Dendritic cell treated with granulocyte-macrophage colony-stimulating factor and Interleukin-4, amounts not matched to agents 40 ng/mL and 50 ng/mL, for 4 days (primary cell): Measurements from ENCODE around the gene BTBD18.

Experiments
- H3K27ac Mint-ChIP-seq: one replicate; pipeline ENCODE4 v1.8.0; 2022; ENCODE audit warnings: mild to moderate bottlenecking, mixed read lengths
- H3K27me3 Mint-ChIP-seq: one replicate; pipeline ENCODE4 v1.8.0; 2022; ENCODE audit warnings: mild to moderate bottlenecking, mixed read lengths
- H3K36me3 Mint-ChIP-seq: one replicate; pipeline ENCODE4 v1.8.0; 2022; ENCODE audit warnings: low read depth, mixed read lengths
- H3K4me1 Mint-ChIP-seq: one replicate; pipeline ENCODE4 v1.8.0; 2022; ENCODE audit warnings: low read depth, mixed read lengths
- H3K4me3 Mint-ChIP-seq: one replicate; pipeline ENCODE4 v1.8.0; 2022; ENCODE audit warnings: mild to moderate bottlenecking, moderate library complexity, mixed read lengths
- H3K9me3 Mint-ChIP-seq: one replicate; pipeline ENCODE4 v1.8.0; 2022; ENCODE audit warnings: mixed read lengths
- intact Hi-C: fragments of 100-400 bp; cut with micrococcal nuclease; formaldehyde crosslinking; loops from one replicate; pipeline ENCODE4 v1.15.0; 2022

BTBD18 gene, protein sequence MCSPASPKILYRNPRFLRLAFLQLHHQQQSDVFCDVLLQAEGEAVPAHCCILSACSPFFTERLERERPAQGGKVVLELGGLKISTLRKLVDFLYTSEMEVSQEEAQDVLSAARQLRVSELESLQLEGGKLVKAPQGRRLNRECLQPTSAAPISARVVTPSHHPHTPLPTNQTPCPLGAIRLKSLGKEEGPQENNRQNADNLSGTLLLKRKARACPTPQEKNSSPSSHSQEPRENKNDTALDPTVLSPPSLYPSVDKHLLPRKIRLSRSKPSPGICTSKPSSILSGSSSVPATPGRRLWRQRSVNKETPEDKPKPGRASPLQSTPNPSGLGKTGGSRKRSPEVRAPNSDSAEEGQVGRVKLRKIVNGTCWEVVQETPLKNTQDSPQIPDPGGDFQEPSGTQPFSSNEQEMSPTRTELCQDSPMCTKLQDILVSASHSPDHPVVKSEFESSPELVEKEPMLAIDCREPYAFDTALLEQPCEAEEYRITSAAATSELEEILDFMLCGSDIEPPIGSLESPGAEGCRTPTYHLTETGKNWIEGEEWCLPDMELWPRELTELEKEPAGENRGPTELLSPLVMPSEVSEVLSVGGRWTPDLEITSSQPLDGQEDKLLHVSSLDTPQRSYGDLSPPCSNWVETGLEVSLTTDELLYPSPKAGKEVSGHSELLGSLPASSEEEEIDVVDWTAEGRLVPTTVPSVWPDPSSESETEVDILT

GRCh38 chr11:57751676-57752253, at the start of gene BTBD18:
Gene BTBD18, minus strand, starts transcription at chr11:57751819. Its CDS starts 631 bp downstream, at chr11:57751188.
- Mint-ChIP-seq H3K4me3 (no peak within 1 kb of the TSS), H3K9me3 (no peaks in the 10 kb centered on the region), H3K4me1 (peaks cover 6% of the 10 kb centered on the region), H3K36me3 (peaks cover 10% of the 10 kb centered on the region), H3K27me3 (no peaks in the 10 kb centered on the region), H3K27ac (no peak within 1 kb of the TSS)
- intact Hi-C loops: loop anchor here (1.0 to 10.0 kb wide), 2 partner anchors 49 to 773 kb away; no protein-coding TSS in a partner anchor

GRCh38 chr11:57801183-57801485, 49.5 kb upstream of the BTBD18 start:
- H3K27ac Mint-ChIP-seq: peak overlapping the region; percentile 60
- H3K36me3 Mint-ChIP-seq: peaks cover 75% of the 10 kb centered on the region
- H3K27me3 Mint-ChIP-seq: no peaks in the 10 kb centered on the region
- peaks cover 37% of the 10 kb centered on the region for H3K4me1 Mint-ChIP-seq
- no peak overlapping the region for H3K4me3 Mint-ChIP-seq
- intact Hi-C loops: loop anchor here (2.0 kb wide), 1 partner anchor 88 kb away; the partner anchor contains the start of genes MED19 and TMX2
- no peaks in the 10 kb centered on the region for H3K9me3 Mint-ChIP-seq

DNA sequence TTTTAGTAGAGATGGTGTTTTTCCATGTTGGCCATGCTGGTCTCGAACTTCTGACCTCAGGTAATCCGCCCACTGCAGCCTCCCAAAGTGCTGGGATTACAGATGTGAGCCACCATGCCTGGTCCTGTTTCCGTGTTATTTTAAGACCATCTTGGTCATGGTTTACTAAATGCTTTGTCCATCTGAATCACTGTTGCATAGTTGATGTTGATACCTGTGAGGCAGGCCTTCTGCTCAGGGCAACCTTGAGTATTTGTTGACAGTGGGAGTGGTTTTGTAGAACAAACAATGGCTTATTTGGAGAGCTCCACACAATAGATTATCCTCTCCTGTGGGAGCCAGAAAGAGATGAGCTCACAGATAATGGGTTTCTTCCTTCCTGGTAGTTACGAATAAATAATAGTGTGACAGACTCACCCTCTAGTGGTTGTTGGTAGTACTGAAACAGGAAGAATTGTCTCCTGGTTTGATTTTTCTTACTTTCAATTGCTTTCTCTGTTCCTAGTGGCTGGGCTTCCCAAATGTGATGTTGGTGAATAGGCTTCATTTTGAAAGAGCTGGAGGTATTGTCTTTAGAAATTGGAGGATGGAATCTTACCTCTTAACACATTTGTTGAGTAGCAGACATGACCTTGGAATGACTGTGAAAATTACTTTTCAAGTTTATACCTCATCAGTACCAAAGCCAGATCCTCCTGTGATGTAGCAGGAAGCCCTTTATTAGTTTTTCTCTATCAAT, 49.0 kb upstream of the BTBD18 start:
- H3K27ac Mint-ChIP-seq: peak overlapping the region; percentile 60
- peaks cover 75% of the 10 kb centered on the region for H3K36me3 Mint-ChIP-seq
- H3K4me1 Mint-ChIP-seq: peaks cover 41% of the 10 kb centered on the region
- no peaks in the 10 kb centered on the region for H3K9me3 Mint-ChIP-seq
- intact Hi-C loops: loop anchor here (1.0 to 2.0 kb wide), 3 partner anchors 43 to 88 kb away; partner anchors contain the start of genes BTBD18, MED19 and TMX2
- no peaks in the 10 kb centered on the region for H3K27me3 Mint-ChIP-seq
- no peak overlapping the region for H3K4me3 Mint-ChIP-seq

DNA sequence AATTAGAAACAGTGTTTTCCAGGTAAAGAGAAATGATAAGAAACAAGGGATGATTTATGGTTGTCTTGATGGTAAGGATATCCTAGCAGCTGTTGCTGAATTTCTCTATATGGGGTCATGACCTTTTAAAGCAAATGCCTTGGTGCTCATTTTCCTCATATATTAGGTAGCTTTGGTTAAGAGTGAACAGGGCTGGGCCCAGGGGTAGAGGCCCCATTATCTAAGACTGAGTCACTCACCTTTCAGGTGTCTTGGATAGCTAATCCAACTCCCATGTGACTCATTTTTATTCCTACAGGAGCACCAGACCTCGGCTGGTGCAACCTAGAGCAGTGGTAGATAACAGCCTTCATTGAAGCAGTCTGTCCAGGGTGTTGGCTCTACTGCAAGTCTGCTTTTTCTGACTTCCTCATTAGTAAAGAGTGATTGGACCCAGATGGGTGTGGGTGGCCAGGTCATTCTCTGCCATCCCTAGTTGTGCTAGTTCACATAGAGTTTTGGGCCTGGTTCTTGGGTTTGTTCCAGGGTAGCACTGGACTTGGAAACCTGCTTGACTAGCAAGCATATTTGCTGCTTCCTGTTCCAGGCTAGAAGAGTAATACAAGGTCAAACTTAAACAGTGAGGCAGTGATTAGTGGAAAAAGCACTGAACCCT, 47.4 kb upstream of the BTBD18 start:
- Mint-ChIP-seq H3K27me3 (no peaks in the 10 kb centered on the region), H3K27ac (peak overlapping the region; percentile 84), H3K9me3 (no peaks in the 10 kb centered on the region), H3K4me3 (no peak overlapping the region), H3K4me1 (peaks cover 51% of the 10 kb centered on the region), H3K36me3 (peaks cover 71% of the 10 kb centered on the region)
- intact Hi-C loops: loop anchor here (10.0 kb wide), 1 partner anchor 154 kb away; the partner anchor contains the start of gene YPEL4

DNA sequence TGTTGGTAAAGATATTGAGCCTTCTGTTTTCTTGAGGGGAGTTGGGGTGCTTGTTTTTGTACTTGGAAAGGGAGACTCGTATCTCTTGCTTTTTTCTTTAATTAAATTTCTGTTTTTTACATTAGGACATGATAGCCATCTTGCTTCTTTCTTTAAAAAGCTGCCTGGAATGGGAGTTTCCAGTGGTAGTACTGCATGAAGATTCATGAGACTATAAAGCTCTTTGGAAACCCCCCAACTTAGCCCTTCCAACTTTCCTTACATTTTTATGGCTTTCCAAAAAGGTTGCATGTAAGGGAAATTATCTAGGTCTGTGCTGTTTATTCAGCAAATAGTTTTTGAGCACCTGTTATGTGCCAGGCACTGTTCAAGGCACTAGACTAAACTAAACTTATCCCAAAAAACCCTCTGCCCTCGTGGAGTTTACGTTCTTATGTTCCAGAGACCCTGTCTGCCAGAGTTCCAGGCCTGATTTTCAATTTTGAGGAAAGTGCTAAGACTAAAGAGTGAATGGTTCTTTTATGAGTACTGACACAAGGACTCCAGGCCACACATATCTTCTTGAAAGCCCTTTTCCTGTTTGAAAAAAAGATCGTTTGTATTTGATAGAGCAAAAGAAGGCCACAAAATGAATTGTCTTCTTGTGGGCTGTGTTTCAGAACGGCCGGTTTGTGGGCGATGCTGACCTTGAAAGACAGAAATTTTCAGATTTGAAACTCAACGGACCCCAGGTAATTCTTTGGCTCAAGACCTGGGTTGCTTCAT, 41.9 kb upstream of the BTBD18 start:
- intact Hi-C loops: loop anchor here (2.0 to 10.0 kb wide), 2 partner anchors 33 to 149 kb away; partner anchors contain the start of genes CTNND1 and YPEL4
- Mint-ChIP-seq H3K36me3 (peaks cover 64% of the 10 kb centered on the region), H3K9me3 (no peaks in the 10 kb centered on the region), H3K4me1 (peaks cover 74% of the 10 kb centered on the region), H3K4me3 (peak overlapping the region; percentile 75), H3K27me3 (no peaks in the 10 kb centered on the region), H3K27ac (peak overlapping the region; percentile 95)

- Mint-ChIP-seq H3K9me3 (no peaks in the 10 kb centered on the region), H3K4me1 (peaks cover 74% of the 10 kb centered on the region), H3K27ac (peak overlapping the region; percentile 95), H3K4me3 (peak overlapping the region; percentile 75), H3K36me3 (peaks cover 57% of the 10 kb centered on the region), H3K27me3 (no peaks in the 10 kb centered on the region)
- intact Hi-C loops: loop anchor here (2.0 to 10.0 kb wide), 2 partner anchors 32 to 148 kb away; partner anchors contain the start of genes CTNND1 and YPEL4
These were observed 41.3 kb upstream of the BTBD18 start for GRCh38 chr11:57792870-57793269.

DNA sequence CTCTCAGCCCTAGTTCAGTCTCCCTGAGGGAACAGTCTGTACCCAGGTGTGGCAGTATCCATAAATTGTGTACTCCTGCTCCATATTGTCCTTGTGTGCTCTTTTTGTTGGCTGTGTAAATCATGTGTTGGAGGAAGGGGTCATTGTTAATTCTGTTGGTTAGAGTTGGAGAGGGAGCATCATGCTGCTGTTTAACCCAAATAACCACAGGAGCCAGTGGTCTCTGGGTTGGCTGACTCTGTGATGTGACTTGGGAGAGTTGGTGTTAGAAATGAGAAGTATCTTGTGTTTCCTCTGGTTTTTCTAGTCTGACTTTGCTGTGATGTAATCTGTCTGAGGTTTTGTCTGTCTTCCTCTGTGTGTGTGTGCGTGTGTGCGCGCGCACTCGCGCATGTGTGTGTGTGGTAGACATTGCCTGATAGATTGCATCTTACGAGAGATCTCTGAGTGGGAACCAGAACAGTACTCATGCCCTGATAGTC, 40.5 kb upstream of the BTBD18 start:
- H3K9me3 Mint-ChIP-seq: no peaks in the 10 kb centered on the region
- intact Hi-C loops: loop anchor here (2.0 to 10.0 kb wide), 2 partner anchors 31 to 147 kb away; partner anchors contain the start of genes CTNND1 and YPEL4
- H3K4me3 Mint-ChIP-seq: peak overlapping the region; percentile 52
- H3K27me3 Mint-ChIP-seq: no peaks in the 10 kb centered on the region
- H3K27ac Mint-ChIP-seq: peak overlapping the region; percentile 95
- H3K4me1 Mint-ChIP-seq: peaks cover 79% of the 10 kb centered on the region
- peaks cover 50% of the 10 kb centered on the region for H3K36me3 Mint-ChIP-seq

DNA sequence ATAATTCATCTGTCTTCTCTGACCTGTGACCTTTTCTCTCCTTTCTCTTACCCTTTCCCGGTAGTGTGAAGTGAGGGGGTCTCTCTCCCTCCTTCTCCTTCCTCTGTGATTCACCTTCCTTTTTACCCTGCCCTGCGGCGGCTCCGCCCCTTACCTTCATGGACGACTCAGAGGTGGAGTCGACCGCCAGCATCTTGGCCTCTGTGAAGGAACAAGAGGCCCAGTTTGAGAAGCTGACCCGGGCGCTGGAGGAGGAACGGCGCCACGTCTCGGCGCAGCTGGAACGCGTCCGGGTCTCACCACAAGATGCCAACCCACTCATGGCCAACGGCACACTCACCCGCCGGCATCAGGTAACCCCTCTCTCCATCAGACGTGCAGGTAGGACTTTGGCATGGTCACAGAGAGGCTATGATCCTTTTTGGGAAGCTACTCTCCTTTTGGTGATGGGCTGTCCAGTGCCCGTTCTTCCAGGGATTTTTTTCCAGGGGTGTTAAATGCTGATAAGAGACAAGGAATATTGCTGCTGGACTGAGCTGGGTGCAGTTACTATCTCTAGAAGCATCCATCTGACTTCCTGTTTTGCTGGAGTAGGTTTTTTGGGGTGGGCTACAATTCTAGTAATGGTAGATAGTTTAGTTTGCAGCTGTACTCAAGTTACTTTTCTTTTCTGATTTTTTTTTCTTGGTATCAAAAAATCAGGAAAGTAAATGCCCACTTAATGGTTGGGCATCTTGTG, 39.9 kb upstream of the BTBD18 start:
- Mint-ChIP-seq H3K4me1 (peaks cover 79% of the 10 kb centered on the region), H3K27me3 (no peaks in the 10 kb centered on the region)

DNA sequence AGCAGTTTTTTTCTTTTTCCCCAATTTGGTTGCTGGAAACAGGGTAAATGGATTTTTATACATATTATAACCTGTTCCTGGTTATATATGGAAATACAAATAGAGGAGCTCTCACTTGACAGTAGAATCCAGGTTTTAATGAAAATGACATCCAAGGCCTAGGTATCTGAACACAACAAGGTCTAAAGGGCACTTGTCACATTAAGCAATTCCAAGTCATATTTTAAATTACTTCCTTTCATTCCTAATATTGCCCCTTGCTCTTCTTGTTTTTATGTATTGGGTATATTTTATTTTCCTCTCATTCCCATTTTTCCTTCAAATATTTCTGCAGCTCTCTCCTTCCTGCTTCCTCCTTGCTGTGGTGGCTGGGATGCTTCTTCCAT, 37.1 kb upstream of the BTBD18 start:
- peak overlapping the region; percentile 60 for H3K27ac Mint-ChIP-seq
- H3K4me3 Mint-ChIP-seq: no peak overlapping the region
- intact Hi-C loops: no loop called here
- H3K9me3 Mint-ChIP-seq: no peaks in the 10 kb centered on the region
- H3K36me3 Mint-ChIP-seq: peaks cover 34% of the 10 kb centered on the region
- H3K4me1 Mint-ChIP-seq: peaks cover 82% of the 10 kb centered on the region
- no peaks in the 10 kb centered on the region for H3K27me3 Mint-ChIP-seq

More for the DNA sequence above, 39.9 kb upstream of the BTBD18 start:
- intact Hi-C loops: loop anchor here (2.0 to 10.0 kb wide), 2 partner anchors 31 to 147 kb away; partner anchors contain the start of genes CTNND1 and YPEL4
- Mint-ChIP-seq H3K27ac (peak overlapping the region; percentile 95), H3K36me3 (peaks cover 44% of the 10 kb centered on the region), H3K9me3 (no peaks in the 10 kb centered on the region), H3K4me3 (peak overlapping the region; percentile 52)

DNA sequence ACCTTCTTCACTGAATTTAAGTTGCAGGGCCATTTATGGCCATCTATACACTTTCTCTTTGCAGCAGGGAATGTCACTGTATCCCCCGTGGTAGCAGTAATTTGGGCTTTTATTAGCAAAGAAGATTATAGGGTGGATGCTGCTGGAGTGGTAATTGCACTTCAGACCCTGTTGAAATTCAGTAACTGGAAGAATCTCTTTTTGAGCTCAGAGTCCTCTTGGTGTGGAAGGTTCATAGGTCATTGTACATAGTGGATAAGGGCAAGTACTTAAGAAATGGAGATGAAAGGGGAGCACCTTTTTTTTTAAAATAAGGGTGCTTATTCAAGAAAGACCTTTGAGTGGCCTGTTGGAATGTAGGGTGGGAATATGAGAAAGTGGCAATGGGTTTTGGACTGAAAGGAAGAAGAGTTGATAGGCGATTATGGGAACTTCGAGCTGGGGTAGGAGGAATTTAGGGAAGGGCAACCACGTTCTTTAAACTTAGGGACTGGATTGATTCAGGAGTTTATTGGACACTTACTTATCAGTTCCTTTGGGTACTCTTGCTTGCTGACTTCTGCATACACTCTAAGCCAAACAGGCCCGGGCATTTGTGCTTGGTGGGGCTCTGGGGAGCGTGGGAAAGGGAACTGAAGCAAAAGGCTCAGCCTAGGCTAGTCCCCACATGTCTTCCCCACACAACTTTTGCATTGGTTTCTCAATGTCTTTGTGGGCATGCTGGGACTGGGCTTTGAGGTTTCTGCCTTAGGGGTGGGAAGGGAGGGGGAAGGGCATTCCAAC, 36.5 kb upstream of the BTBD18 start:
- Mint-ChIP-seq H3K27me3 (no peaks in the 10 kb centered on the region), H3K4me1 (peaks cover 78% of the 10 kb centered on the region)

GRCh38 chr11:57787006-57787604, 35.5 kb upstream of the BTBD18 start:
- Mint-ChIP-seq H3K27me3 (no peaks in the 10 kb centered on the region), H3K36me3 (peaks cover 37% of the 10 kb centered on the region), H3K4me3 (no peak overlapping the region), H3K27ac (peak overlapping the region; percentile 60), H3K4me1 (peaks cover 78% of the 10 kb centered on the region), H3K9me3 (no peaks in the 10 kb centered on the region)
- intact Hi-C loops: no loop called here

More for the DNA sequence above, 36.5 kb upstream of the BTBD18 start:
- intact Hi-C loops: no loop called here
- Mint-ChIP-seq H3K4me3 (no peak overlapping the region), H3K36me3 (peaks cover 33% of the 10 kb centered on the region), H3K9me3 (no peaks in the 10 kb centered on the region), H3K27ac (peak overlapping the region; percentile 60)
